ENCODE data around the gene TUBA1A.

- TF ChIP-seq, protein P1, sequence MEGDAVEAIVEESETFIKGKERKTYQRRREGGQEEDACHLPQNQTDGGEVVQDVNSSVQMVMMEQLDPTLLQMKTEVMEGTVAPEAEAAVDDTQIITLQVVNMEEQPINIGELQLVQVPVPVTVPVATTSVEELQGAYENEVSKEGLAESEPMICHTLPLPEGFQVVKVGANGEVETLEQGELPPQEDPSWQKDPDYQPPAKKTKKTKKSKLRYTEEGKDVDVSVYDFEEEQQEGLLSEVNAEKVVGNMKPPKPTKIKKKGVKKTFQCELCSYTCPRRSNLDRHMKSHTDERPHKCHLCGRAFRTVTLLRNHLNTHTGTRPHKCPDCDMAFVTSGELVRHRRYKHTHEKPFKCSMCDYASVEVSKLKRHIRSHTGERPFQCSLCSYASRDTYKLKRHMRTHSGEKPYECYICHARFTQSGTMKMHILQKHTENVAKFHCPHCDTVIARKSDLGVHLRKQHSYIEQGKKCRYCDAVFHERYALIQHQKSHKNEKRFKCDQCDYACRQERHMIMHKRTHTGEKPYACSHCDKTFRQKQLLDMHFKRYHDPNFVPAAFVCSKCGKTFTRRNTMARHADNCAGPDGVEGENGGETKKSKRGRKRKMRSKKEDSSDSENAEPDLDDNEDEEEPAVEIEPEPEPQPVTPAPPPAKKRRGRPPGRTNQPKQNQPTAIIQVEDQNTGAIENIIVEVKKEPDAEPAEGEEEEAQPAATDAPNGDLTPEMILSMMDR (IDR thresholded peaks at IDR 0.05 in 4 of 5, conservative IDR thresholded peaks at IDR 0.05 in 1 of 5) = no peak
- TF ChIP-seq POLR2A (IDR thresholded peaks at IDR 0.05) = no peak
These were observed 17.5 kb upstream of the TUBA1A start for GRCh38 chr12:49206389-49206788.

Data from gastrocnemius medialis (tissue), 4 donors.